ENCODE results near the gene UACA. TPM values are rescaled to one million over a fixed set of nuclear protein-coding genes. Genes with fewer than 3 reads are reported as not detected.

The UACA gene
- total RNA-seq, 4 donors from 2014 or later = 101 to 192 (median 127) TPM

DNA sequence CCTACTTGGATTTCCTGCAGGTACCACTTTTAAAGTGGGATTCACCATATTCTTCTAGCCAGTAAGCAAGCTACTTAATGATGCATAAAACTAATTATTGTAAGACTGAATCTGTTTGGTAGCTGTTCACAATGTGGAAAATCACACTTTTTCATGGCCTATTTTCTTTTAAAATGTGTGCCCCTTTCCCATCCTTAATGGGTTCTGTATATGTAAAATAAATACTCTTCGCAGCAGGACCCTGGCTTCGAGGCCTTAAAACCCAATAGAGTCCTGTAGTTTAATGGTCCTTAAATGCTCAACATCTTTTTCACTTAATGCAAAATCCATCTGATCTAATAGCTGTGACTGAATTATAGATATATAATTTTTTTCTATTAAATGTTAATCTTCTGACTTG lies 111.0 kb downstream of the UACA start:
- ATAC-seq (no peak), DNase-seq (no peak)
- no peaks in the 10 kb centered on the region for H3K27me3 ChIP-seq
- H3K27ac ChIP-seq = no peak overlapping the region
- no peaks in the 10 kb centered on the region for H3K4me1 ChIP-seq
- TF ChIP-seq, protein P1, sequence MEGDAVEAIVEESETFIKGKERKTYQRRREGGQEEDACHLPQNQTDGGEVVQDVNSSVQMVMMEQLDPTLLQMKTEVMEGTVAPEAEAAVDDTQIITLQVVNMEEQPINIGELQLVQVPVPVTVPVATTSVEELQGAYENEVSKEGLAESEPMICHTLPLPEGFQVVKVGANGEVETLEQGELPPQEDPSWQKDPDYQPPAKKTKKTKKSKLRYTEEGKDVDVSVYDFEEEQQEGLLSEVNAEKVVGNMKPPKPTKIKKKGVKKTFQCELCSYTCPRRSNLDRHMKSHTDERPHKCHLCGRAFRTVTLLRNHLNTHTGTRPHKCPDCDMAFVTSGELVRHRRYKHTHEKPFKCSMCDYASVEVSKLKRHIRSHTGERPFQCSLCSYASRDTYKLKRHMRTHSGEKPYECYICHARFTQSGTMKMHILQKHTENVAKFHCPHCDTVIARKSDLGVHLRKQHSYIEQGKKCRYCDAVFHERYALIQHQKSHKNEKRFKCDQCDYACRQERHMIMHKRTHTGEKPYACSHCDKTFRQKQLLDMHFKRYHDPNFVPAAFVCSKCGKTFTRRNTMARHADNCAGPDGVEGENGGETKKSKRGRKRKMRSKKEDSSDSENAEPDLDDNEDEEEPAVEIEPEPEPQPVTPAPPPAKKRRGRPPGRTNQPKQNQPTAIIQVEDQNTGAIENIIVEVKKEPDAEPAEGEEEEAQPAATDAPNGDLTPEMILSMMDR (IDR thresholded peaks at IDR 0.05 in 4 of 5, conservative IDR thresholded peaks at IDR 0.05 in 1 of 5) = no peak
- no peak for TF ChIP-seq POLR2A (IDR thresholded peaks at IDR 0.05)
- no peak overlapping the region for H3K4me3 ChIP-seq
- intact Hi-C loops (cut with DNase I; ENCODE audit: low total_unique reads) (no loop called here), in situ Hi-C loops (cut with MboI; ENCODE audit: low sequenced_read_pairs in 4 of 4) (no loop called here)
- no peaks in the 10 kb centered on the region for H3K9me3 ChIP-seq
- H3K36me3 ChIP-seq = peaks cover 0 to 37% of the 10 kb centered on the region in 2 donors

DNA sequence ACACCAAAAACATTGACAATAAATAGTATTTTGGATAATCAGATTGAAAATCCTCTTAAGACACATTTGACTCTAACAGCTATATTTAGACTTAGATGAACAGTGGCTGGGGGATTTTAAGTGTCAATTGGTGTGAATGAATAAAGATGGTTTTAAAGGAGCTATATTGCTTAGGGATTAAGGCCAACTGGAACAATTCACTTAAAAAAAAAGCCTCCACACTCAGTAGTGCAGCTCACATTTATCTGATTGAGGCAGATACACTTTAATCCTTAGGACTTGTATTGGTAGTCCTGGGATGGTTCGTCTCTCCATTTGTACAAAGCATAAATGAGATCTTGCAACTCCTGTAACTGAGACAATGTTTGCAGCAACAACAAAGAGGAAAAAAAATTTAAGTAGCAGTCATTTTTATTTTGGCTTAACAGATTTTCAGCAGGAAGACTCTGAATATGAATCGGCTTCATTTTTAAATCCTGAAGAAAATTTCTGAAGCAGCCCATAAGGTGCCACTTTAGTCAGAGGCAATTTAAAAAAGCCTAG lies 112.0 kb downstream of the UACA start:
- ATAC-seq = no peak
- Histone ChIP-seq H3K4me3 (no peak overlapping the region), H3K27me3 (no peaks in the 10 kb centered on the region), H3K27ac (no peak overlapping the region), H3K9me3 (no peaks in the 10 kb centered on the region), H3K36me3 (peaks cover 0 to 28% of the 10 kb centered on the region in 2 donors), H3K4me1 (no peaks in the 10 kb centered on the region)
- TF ChIP-seq, protein P1 (IDR thresholded peaks at IDR 0.05 in 4 of 5, conservative IDR thresholded peaks at IDR 0.05 in 1 of 5) = no peak
- TF ChIP-seq POLR2A (IDR thresholded peaks at IDR 0.05) = no peak
- no peak for DNase-seq
- intact Hi-C loops (cut with DNase I; ENCODE audit: low total_unique reads) (no loop called here), in situ Hi-C loops (cut with MboI; ENCODE audit: low sequenced_read_pairs in 4 of 4) (no loop called here)

DNA sequence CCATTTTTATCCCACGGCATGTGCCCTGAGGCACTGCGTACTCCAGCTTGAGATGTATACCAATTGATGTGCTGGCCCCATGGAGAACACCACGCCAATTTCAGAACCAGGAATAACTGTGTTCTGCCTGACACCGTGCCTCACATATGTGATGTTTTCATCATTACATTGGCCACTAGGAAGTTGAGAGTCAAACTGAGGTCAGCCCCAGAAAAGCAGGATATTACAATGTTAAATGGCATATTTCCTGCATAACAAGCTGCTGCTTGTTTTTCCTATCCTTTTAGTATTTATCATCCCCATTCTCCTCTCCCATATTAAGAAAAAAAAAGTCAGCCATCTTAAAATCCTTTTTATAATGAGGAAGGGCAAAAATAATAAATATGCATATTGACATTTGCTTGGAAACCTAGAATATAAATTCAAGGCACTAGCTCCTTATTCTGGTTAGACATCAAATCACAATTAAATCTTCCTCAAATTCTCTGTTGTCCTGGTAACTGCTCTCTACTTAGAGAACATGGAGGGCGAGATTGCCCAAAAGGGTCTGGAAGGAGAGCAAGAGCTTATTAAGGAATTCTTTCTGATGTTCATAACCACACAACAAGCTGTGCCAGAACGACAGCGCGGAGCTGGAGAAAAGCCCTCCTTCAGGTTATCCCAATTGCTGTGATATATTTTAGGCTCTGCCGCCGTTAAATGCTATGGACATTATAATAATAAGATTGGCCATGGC lies 112.6 kb downstream of the UACA start:
- no peaks in the 10 kb centered on the region for H3K27me3 ChIP-seq
- in situ Hi-C loops (cut with MboI; ENCODE audit: low sequenced_read_pairs in 4 of 4) = no loop called here
- no peak for ATAC-seq

GRCh38 chr15:70647396-70647795 lies 116.0 kb downstream of the UACA start:
- in situ Hi-C loops (cut with MboI; ENCODE audit: low sequenced_read_pairs in 4 of 4) = no loop called here

More for the DNA sequence above, 112.6 kb downstream of the UACA start:
- Histone ChIP-seq H3K9me3 (no peaks in the 10 kb centered on the region), H3K36me3 (peaks cover 0 to 21% of the 10 kb centered on the region in 2 donors), H3K4me1 (no peaks in the 10 kb centered on the region), H3K4me3 (no peak overlapping the region), H3K27ac (no peak overlapping the region)
- DNase-seq = no peak
- TF ChIP-seq POLR2A (IDR thresholded peaks at IDR 0.05) = no peak
- TF ChIP-seq, protein P1 (IDR thresholded peaks at IDR 0.05 in 4 of 5, conservative IDR thresholded peaks at IDR 0.05 in 1 of 5) = no peak
- intact Hi-C loops (cut with DNase I; ENCODE audit: low total_unique reads) = no loop called here

More at GRCh38 chr15:70647396-70647795, 116.0 kb downstream of the UACA start:
- no peak for ATAC-seq
- Histone ChIP-seq H3K27me3 (no peaks in the 10 kb centered on the region), H3K4me1 (no peaks in the 10 kb centered on the region), H3K27ac (no peak overlapping the region), H3K4me3 (no peak overlapping the region), H3K36me3 (no peaks in the 10 kb centered on the region), H3K9me3 (no peaks in the 10 kb centered on the region)
- no peak for TF ChIP-seq POLR2A (IDR thresholded peaks at IDR 0.05)
- TF ChIP-seq, protein P1 (IDR thresholded peaks at IDR 0.05 in 4 of 5, conservative IDR thresholded peaks at IDR 0.05 in 1 of 5) = no peak
- no peak for DNase-seq
- intact Hi-C loops (cut with DNase I; ENCODE audit: low total_unique reads) = no loop called here
